Kidney capillary endothelial cell (primary cell): ENCODE results near the gene MDP1.

Experiments used
- DNase-seq: peaks from one replicate; pipeline ENCODE4 v3.0.0-alpha.2; 2018; ENCODE audit warnings: low spot score

MDP1 gene

DNA sequence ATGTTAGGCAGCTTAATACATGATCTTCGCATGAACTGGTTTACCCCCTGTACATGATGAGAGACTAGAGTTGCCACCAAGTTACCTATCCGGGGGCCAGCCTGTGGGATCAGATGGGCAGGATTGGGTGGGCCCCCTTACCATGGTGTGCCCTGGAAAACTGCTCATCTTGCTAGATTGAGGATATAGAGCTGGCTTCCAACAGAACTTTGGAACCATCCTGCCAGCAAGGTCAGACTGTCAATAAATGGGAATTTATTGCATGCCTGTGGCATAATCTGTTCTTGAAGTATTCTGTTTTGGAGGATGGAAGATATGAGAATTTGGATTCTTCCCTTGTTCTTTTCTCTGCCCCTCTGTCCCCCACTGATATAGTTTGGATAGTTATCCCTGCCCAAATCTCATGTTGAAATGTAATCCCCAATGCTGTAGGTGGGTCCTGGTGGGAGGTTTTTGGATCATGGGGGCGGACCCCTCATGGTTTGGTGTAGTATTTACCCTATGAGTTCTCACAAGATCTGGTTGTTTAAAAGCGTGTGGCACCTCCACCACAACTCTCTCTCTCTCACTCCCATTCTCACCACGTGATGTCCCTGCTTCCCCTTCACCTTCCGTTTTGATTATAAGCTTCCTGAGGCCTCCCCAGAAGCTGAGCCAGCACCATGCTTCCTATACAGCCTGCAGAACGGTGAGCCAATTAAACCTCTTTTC is 16.9 kb downstream of the MDP1 start:
- DNase-seq: no peak

DNA sequence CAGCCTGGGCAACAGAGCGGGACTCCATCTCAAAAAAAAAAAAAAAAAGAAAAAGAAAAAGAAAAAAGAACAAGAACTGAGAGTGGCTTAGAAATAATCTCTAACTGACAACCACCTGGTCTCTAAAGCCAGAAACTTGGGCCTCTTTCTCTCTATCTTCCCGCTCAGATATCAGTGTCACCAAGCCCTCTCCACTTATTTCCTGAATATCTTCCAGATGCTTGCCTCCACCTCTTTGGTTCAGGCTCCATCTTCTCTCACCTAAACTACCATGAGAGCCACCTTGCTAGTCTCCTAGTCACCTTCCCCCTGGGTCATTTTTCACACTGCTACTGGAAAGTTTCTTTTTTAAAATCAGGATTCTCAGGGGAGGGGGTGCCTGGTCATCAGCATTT is 18.8 kb downstream of the MDP1 start:
- no peak for DNase-seq

DNA sequence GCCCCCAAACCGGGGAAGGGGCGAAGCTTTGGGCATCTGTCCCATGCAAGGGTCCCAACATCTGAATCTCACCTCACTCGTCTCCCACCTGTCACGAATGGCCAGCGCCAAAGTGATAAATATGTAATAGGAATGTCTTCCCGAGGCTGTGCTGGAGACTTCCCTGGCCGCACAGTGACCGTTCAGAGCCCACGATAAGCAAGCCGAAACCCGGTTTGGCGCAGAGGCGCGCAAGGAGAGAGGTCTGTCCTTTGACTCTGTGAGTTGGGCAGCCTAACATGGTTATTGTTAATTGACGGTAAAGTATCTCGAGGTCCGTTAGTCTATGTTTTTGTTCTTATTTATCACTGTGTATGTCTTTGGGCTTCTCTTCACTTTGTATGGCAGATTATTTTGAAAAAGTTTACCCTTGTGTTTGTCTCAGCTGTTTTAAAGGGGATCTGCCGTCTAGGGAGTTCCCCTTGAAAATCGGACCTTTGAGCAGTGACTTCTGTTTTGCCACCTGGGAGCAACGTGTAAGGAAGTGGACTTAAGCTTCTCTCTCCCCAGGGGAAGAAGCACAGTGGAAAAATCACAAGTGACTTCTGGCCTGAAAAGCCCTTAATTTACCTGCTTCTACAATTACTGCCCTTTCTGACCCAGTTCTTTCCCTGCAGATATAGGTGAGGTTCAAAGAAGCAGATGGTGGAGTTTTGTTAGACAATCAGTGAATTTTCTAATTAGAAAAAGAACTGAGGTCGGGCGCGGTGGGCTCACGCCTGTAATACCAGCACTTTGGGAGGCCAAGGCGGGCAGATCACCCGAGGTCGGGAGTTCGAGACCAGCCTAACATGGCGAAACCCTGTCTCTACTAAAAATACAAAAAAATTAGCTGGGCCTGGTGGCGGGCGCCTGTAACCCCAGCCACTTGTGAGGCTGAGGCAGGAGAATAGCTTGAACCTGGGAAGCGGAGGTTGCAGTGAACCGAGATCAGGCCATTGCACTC is 19.5 kb downstream of the MDP1 start:
- DNase-seq: no peak

DNA sequence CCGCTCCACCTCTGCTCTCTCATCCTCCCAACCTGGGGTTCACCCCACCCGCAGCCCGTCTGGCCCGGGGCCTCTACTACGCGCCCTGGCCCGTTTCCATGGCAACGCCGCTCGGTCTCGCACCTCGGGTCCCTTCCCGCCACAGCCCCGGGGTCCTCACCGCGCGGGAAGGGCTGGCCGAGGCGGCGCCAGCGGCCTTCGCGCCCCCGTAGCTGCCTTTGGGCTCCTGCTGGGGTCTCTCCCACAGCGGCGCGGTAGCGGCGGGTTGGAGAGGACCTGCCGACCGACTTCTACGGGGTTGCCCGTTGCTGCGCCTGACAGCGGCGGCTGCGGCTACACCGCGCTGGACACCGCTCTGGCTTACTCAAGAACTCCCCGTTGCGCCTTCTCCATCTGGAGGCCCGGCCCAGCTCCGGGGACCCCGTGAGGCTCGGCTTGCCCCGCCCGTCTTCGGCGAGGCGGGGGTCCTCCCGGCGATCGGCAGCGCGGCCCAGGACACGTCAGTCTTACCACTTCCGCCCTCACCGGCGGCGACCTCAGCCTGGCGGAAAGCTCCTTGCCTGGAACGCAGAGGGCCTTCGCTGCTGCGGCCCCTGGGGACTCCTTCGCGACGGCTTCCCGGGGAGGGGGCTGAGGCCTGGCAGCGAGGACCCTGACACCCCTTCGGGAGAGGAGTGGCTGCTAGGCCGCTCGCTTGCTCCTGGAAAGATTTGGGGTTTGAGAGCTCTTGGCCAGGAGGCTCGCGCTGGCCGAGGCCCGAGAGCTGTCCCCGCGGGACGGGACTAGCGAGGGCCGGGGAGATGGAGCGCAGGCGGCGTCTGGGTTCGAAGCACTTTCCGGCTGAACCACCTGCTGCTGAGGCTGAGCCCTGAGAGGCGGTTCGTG is 20.4 kb downstream of the MDP1 start, which contains the start of gene TM9SF1:
Gene TM9SF1, minus strand, starts transcription at position 256 of the 885 bp plus-strand sequence. CDS start 422 bp downstream, outside the sequence.
- peak; percentile 83 for DNase-seq

DNA sequence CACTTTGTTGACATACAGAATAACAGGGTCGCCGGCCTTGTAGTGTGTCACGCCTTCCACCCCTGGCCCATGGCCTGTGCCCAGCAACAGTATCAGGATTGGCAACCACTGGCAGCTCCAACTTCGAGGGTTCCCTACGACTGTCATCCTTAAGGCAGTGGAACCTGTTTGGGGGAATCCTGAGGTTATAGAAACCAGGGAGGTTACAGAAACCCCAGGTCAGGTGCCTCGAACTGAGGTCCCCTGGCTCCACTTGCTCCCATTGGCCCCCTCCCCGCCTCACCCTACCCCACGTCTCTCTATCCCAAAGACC is 21.0 kb downstream of the MDP1 start:
- no peak for DNase-seq

DNA sequence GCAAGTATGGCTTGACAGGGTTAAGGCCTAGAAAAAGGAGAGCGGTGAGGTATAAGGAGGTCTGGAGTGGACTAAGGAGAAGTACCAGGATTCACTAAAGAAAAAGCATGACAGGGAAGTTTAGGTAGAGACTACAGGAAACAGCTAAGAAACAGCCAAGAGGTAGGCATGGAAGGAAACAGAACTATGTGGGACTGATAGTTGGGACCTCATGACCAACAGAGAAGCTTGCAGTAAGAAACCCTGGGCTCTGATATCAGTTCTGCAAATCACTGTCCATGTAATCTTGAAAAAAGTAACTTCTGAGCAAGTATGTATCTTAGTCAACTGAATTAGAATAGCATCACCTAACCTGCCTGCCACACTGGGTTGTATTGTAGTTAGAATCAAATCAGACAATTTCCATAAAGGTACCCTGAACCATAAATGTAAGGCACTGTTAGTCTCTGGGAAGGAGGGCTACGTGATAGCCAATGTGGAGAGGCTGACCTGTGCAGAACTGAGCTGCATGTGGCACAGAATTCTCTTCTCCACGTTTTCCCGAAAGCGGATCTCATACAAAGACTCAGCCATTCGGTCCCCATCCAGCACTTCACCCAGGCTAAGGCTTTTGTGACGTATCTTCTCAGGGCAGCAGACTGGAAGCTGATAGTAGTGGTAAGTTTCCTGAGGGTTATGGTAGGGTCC is 21.5 kb downstream of the MDP1 start:
- DNase-seq: no peak

DNA sequence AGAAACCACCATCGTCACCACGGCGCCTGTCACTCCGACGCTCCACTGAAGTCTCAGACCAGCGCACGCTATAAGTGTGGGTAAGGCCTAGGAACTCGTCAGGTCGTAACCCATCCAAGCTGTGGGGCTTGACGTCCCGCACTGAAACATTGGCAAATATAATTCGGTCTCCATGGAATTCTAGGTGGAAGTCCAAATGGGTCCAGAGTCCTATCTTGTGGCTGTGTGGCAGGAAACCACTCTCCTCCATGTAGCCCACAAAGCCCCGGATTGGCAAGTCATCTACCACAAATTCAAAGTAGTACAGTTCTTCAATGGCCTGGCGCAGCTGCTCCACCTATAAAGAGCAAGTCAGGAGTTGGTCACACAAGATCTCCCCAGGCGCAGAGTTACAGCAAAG is 22.9 kb downstream of the MDP1 start:
- DNase-seq: no peak

DNA sequence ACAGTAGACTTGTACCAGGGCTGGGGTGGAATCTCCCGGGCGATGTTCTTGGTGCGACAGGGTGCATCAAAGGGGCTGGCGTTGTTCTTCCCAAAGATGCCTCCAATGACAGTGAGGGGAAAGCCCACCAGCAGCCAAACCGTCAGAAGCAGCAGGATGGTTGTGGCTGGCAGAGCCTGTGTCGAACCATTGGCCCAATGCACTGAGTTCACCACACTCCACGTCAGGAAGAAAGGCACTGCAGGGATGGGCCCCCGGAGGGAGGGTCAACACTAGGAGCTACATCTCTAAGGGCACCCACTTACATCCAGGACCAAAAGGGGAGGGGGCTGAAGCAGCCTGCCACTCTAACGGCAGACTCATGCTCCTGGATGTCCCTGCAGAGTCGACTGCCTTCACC is 25.4 kb downstream of the MDP1 start:
- DNase-seq: no peak

DNA sequence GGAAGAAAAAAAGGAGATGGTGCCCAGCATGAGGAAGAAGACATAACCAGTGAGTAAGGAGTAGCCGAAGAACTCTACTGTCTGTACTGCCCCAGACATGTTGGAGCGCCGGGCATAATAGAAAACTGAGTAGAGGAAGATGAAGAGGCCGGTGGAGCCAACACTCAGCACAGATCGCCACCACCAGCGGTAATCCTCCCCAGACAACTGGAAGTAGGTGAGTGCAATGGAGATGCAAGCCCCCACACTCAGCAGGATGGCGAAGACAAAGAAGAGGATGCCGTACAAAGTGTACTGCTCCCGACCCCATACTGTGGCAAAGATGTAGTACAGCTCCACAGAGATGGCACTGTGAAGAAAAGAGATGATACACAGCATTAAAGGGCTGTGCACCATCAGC is 26.4 kb downstream of the MDP1 start:
- DNase-seq: no peak

DNA sequence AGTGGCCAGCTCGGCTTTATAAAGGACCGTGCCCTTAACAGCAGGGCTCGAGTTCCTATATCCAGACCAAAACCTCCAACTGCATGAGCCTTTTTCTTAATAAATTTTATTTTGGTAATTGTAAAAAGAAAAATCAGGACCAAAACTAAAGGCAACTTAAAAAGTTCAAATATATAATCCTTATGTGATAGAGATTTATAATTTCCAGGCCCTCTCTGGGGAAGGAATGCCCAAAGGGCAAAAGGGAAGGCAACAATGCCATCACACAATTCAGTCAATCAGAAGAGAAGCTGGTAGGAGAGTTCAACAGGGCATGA is 26.8 kb downstream of the MDP1 start:
- DNase-seq: no peak

DNA sequence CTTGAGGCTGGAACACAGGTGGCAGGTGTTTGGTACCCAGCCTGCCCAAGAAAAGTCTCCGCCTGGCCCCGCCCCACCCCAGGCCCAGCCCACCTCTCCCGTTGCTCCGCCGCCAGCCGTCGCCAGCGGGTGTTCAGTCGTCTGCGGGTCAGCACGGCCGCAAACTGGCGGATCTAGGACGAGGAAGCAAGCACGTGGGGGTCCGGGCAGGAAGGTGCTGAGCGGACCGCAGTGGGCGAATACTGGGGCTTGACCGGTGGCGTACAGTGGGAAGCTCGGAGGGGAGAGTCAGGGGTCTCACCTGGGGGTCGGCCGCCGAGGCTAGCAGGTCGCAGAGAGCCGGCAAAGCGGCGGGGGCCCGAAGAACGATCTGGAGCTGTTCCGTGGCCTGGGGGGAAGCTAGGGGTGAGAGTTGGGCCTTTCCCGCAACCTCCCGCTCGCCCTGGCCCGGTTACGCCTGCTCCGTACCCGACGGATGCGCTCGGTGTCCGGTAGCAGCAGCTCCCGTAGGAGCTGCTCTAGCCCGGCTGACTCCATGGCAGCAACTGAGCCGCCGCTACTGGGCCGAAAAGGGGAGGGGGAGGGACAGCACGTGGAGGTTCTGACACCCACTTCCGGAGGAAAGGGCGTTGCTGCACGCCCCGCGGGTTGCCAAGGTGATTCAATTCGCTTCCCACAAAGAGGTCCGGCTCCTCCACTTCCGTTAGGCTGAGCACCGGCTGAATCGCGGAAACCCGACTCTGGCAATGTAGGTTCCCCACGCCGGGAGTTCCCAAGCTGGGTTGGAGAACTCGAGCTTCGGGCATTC is 27.4 kb downstream of the MDP1 start, which contains the start of gene IPO4:
Gene IPO4, minus strand, starts transcription at position 566 of the 808 bp plus-strand sequence. Its CDS starts 29 bp downstream, at position 537.
- peak; percentile 96 for DNase-seq

DNA sequence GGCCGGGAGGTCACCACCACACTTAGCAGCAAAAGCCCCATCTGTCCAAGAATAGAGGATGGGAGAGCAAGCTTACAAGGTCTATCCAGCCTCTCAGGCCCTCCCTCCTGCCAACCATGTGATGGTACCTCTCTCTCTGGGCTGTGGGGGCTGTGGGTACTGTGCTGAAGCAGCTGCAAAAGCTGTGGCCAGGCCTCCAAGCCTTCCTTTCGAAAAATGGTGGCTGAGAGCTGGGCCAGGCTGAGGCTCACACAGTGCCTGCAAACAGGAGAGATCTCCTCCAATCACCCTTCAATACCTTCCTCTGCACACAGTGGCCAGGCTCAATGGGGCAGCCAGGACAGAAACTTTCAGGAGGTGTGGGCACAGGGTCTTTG is 28.3 kb downstream of the MDP1 start:
- no peak for DNase-seq

DNA sequence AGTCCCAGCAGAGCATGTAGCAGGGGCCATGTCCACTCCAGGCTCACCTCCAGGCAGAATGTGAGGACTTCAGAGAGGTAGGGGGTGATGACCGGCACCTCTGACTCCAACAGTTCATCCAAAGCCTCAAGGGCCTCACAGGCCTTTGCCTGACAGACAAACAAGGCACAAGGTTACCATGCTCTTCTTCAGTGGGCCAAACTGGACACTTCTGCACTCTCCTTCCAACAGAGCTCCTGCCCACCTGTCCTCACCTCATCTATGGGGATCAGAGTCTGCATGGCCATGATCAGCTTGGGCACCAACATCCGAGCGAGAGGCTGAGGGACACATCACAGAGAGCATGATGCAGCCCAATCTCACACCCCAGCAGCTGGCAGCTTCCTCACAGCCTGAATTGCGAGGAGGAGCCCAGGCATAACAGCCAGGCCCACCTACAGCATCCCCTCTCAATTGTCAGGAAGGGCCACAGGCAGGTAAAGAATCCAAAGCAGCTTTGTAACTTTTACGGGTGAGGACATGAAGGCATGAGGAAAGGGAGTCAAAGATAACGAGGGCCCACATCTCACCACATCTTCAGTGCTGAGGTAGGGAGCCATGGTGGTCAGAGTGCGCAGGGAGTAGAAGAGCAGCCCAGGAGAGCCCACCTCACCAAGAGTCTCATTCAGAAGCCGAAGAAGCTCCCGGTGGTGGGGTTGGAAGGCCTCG is 28.9 kb downstream of the MDP1 start:
- no peak for DNase-seq

DNA sequence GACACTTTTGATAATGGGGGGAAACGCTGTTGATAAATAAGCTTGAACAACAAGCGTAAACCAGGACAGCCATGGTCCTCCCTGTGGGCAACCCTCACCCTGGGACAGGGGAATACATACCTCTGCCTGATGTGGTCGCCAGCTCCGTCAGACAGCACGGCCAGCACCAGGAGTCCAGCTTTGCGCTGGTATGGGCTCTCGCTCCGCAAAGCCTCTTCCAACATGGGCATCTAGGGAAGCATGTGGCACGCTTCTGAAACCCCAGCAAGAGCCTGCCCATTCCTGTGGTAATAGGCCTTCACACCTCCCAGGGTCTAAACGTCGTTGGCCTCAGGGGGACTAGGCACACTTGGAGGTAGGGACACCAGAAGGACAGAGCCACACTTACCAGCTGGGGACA is 30.1 kb downstream of the MDP1 start:
- no peak for DNase-seq

DNA sequence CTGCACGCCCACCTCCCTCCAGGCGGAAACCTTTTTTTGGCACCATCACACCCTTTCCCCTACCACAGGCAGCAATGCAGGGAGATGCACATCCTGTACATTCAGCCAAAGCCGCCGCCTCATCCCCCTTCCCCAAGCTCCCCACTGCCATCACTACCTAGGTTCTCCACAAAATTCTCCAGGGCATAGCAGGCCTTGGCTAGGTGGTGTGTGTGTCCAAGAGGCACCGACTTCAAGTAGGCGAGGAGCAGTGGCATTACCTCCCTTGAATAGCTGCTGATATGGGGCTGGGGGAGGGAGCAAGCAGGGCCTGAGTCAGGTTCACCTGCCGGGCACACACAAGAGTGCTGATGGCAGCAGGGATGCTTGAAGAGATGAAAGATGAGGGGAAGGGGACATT is 30.8 kb downstream of the MDP1 start:
- no peak for DNase-seq

DNA sequence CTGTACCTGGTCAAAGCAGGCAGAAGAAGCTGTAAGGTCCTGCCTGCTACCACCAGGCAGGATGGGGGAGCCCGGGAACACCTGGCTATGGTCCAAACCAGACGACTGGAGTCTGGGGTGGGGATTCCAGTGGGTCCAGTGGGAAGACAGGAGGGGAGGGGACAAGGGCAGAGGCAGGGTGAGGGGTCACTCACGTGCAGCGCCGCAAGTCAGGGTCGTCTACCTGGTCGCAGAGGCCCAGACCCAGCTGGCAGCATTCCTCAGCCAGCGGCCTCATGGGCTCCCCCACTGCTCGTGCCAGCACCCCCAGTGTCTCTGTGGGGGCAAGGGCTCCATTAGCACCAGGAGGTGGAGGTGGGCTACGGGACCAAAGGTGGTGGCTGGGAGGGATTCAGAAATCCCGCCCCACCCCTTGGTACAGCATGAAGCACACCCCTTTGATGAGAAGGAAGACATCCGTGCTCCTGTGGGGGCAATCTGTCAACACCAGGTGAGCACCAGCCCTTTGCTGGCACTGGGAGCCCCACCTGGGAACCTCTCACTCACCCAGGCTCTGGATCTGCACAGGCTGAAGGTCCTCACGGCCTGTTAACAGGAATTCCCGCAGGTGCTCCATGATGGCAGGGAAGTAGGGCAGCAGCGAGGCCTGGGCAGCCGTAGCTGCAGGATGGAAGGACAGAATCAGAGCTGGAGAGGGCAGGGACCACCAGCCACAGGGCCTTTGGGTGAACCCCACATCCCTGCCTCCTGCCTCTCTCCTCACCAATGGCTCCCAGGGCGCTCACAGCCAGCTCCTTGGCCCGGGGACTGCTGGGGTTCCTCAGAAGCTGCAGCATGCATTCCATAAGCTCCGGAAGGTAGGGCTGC is 31.5 kb downstream of the MDP1 start:
- no peak for DNase-seq

DNA sequence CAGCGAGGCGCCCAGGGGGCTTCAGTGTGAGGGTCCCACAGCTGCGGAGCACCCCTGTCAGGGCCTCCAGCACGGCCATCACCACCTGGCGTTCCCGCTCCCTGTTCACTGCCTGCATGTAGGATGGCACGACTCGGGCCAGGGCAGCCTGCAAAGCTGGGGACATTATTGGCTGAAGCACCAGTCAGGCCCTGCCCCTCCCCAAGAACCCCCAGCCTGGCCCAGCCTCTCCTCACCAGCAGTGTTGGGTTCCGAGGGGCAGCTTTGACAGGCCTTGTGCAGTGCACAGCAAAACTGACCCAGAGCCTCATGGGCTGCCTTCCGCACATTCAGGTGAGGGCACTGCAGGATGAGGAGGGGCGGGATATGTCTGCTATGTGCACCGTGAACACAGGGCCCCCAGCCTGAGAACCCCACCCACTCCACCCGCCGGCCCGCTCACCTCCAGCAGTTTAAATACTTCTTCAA is 32.8 kb downstream of the MDP1 start:
- no peak for DNase-seq

DNA sequence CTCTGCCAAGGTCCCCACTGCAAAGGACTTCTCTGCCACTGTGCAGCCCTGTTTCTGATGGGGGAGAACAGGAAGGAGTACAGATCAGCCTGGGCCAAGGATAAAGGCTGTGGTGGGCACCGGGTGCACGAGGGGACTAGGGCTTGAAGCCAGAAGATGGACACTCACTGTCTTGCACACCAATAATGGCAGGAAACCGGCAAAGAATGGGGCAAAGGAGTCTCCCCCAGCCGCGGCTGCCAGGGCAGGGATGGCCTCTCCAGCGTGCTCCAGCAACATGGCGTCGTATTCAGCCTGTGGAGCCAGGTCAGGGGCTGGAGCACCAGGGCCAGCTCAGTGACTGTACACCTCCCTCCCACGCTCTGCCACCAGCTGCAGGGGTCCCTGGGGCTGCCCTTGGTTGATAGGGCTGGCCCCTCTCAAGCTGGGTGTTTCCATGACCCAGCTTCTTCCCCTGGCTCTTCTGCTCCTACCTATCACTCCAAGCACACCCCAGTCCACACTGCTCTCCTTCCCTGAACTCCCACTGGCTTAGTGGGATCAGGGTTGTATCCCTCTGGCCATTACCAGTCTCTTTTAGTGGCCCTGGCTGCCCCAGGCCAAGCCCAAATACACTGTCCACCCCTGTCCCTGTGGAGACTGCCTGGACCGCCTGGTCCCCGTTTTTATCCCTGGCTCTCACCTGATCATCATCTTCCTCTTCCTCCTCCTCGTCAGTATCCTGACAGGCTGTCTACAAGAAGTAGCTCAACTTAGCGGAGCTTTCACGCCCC is 33.6 kb downstream of the MDP1 start:
- DNase-seq: no peak
